ENCODE measurements around the gene TTK. TPM values are rescaled to one million over a fixed set of nuclear protein-coding genes. Genes with fewer than 3 reads are reported as not detected.

TTK gene
- total RNA-seq, 1 experiment from 2014 or later, result 46.3 TPM

GRCh38 chr6:79984261-79984660 lies 20.2 kb upstream of the TTK start:
- POLR2A ChIA-PET, result interaction anchor here (1.0 kb wide), 1 partner anchor 10 kb away, joined by 3 read pairs; no protein-coding TSS in a partner anchor
- Histone ChIP-seq H3K27ac (ENCODE audit: low read depth, low read length) (no peak overlapping the region), H2AFZ (ENCODE audit: low read depth, low read length, poor library complexity, severe bottlenecking) (peak overlapping the region; percentile 3), H3K27me3 (ENCODE audit: insufficient read depth, low read length) (no peaks in the 10 kb centered on the region), H3K79me2 (ENCODE audit: insufficient read depth, low read length) (no peaks in the 10 kb centered on the region), H3K36me3 (ENCODE audit: control insufficient read depth in 1 of 2, insufficient read depth in 2 of 2, low read length in 2 of 2) (no peaks in the 10 kb centered on the region), H3K9ac (ENCODE audit: low read length) (no peak overlapping the region), H3K4me1 (ENCODE audit: control insufficient read depth in 1 of 2, insufficient read depth in 2 of 2, low read length in 2 of 2) (no peaks in the 10 kb centered on the region), H3K9me2 (ENCODE audit: insufficient read depth) (no peaks in the 10 kb centered on the region), H3K9me3 (ENCODE audit: control insufficient read depth in 1 of 2, insufficient read depth in 1 of 2, low read depth in 1 of 2, low read length in 2 of 2) (no peaks in the 10 kb centered on the region), H4K20me1 (ENCODE audit: insufficient read depth) (no peaks in the 10 kb centered on the region), H3K4me3 (replicated peaks in 1 of 2; ENCODE audit: low read depth in 1 of 2, low read length in 2 of 2) (no peak overlapping the region), H3K4me2 (ENCODE audit: low read length) (no peak overlapping the region)
- RAD21 ChIA-PET (ENCODE audit: low non-redundant PET in 1 of 2, low total read pairs in 2 of 2, uncharacterized antibody in 2 of 2, unreplicated experiment in 2 of 2), result no interaction called here
- TF ChIP-seq MAX (IDR thresholded peaks at IDR 0.05) (no peak), POLR2A (IDR thresholded peaks at IDR 0.05; ENCODE audit: borderline replicate concordance, extremely low read depth, insufficient read depth, insufficient read length) (no peak), POLR2AphosphoS5 (IDR thresholded peaks at IDR 0.05; ENCODE audit: low read depth, low read length) (no peak), CBX3 (IDR thresholded peaks at IDR 0.05; ENCODE audit: low read depth) (no peak), EGR1 (IDR thresholded peaks at IDR 0.05; ENCODE audit: low read depth) (no peak), EZH2 (IDR thresholded peaks at IDR 0.05) (no peak), CTCF (IDR thresholded peaks at IDR 0.05 in 2 of 3, conservative IDR thresholded peaks at IDR 0.05 in 1 of 3; ENCODE audit: borderline replicate concordance in 1 of 3, insufficient read depth in 1 of 3, low read depth in 2 of 3, low read length in 2 of 3) (peak in 2 of 3 experiments; percentile 7 to 8; a peak in 2 of 6 replicates), FOSL1 (IDR thresholded peaks at IDR 0.05; ENCODE audit: low read depth) (no peak), RAD21 (IDR thresholded peaks at IDR 0.05; ENCODE audit: low read depth) (peak; percentile 29; the same call in 1 of the 2 replicates), SP1 (IDR thresholded peaks at IDR 0.05; ENCODE audit: low read depth) (no peak), ZNF274 (IDR thresholded peaks at IDR 0.05; ENCODE audit: low read depth, low read length) (no peak), ELF1 (IDR thresholded peaks at IDR 0.05; ENCODE audit: borderline replicate concordance, low read depth) (no peak), SIN3A (IDR thresholded peaks at IDR 0.05; ENCODE audit: low read depth) (no peak)
- TF ChIP-seq, protein P1, sequence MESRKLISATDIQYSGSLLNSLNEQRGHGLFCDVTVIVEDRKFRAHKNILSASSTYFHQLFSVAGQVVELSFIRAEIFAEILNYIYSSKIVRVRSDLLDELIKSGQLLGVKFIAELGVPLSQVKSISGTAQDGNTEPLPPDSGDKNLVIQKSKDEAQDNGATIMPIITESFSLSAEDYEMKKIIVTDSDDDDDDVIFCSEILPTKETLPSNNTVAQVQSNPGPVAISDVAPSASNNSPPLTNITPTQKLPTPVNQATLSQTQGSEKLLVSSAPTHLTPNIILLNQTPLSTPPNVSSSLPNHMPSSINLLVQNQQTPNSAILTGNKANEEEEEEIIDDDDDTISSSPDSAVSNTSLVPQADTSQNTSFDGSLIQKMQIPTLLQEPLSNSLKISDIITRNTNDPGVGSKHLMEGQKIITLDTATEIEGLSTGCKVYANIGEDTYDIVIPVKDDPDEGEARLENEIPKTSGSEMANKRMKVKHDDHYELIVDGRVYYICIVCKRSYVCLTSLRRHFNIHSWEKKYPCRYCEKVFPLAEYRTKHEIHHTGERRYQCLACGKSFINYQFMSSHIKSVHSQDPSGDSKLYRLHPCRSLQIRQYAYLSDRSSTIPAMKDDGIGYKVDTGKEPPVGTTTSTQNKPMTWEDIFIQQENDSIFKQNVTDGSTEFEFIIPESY (IDR thresholded peaks at IDR 0.05; ENCODE audit: extremely low read depth, insufficient replicate concordance, low read length), result no peak
- TF ChIP-seq, protein P2, sequence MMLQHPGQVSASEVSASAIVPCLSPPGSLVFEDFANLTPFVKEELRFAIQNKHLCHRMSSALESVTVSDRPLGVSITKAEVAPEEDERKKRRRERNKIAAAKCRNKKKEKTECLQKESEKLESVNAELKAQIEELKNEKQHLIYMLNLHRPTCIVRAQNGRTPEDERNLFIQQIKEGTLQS (IDR thresholded peaks at IDR 0.05), result no peak
- intact Hi-C loops (cut with micrococcal nuclease), result no loop called here
- ATAC-seq, result peak; percentile 73
- peak; percentile 16 for DNase-seq (ENCODE audit: low read depth, low spot score)
- BruUV-seq (replicated peaks), result no TSS peak
- CTCF ChIA-PET, result interaction anchor here (1.1 kb wide), 2 partner anchors 34 to 35 kb away, joined by 3 read pairs; no protein-coding TSS in a partner anchor
